ENCODE measurements around the gene IFTAP.

GRCh38 chr11:36608491-36609199 lies 14.3 kb downstream of the IFTAP start:
- TF ChIP-seq CTCF (IDR thresholded peaks at IDR 0.05; ENCODE audit: low read depth, low read length) (no peak), EZH2phosphoT487 (IDR thresholded peaks at IDR 0.05; ENCODE audit: low read depth) (no peak)

Data from OCI-LY3 (cell line).